NCI-H446 (cell line): ENCODE results near the gene AMPH.
"Not testable (repeated sequence)": the region's sequence is repeated elsewhere in the genome, so short reads cannot be mapped to it uniquely, and the experiment has no call there.

Source experiments
- DNase-seq, 2 experiments: peaks; one replicate each; lab custom pipeline; 2025; lab: John Stamatoyannopoulos, UW

AMPH gene

DNA sequence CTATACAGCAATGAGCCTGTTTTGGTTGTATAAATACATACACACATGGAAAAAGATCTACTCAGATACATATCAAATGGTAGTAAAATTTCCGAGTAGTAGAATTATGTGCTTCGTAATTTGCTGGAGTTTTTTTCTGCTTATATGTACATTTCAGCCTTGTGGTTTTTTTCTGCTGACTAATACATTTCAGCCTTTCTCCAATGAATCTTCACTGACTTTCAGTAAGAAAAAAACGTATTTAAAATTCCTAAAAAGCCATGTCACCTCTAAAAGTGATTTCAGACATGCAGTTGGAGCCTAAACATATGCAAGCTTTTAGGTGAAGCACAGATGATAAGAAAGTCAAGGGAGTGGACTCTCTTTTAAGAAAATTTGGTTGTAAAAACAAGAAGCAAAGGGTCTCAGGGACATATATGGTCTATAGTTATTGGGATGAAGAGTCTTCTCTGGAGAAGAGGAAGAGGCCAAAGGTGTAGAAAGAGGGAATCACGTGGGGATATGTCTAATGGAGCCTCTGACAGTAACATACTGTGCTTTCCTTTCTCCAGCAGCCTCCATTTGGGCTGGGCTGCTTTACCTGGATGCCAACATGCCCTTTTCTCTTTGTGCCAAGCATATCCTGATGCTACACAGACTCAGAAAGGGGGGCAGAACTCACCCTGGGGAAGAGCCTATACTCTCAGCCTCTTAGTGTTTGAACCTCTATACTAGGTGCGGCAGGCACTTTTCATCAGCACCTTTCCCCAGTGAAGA lies 2.4 kb downstream of the AMPH start:
- no peak for DNase-seq

- DNase-seq: no peak
These were observed 5.3 kb downstream of the AMPH start for GRCh38 chr7:38625866-38626265.

DNA sequence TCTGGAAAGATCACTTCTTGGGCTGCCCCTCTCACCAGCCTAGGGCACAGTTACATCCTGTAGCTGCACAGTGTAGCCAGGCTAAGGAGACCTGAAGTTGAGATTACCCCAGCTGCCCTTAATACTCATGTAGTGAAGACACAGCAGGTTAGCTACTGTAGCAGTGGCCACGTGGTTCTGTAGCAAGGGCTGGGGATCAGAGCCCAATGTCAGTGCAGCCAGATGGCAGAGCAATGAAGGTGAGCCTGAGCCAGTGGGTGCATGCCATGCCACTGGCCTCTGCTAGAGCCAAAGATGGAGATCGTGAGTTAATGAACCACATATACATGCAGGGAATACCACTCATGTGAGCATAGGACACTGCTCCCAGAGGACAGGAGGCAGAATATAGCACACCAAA lies 15.5 kb downstream of the AMPH start:
- peak in 1 of 2 experiments; percentile 80 for DNase-seq

DNA sequence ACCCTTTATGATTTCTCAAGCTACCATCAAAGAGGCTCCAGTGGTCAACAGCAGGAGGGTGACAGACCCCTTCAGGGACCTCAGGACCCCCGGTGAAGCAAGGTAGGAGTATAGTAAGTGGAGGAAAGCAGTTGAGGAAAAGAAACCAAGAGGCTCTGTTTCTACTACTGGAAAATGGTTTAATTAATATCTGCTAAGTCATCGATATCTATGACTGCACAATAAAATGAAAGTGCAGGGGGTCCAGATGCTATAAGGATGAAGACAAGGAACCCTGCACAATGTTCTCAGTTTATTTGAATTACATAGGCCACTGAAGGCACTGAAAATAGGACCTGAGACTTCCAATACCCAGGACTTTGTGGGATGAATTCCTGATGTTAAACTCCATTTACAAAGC lies 23.7 kb downstream of the AMPH start:
- DNase-seq: no peak

- no peak for DNase-seq
These were observed 30.4 kb downstream of the AMPH start for GRCh38 chr7:38600741-38601140.

- DNase-seq: no peak
These were observed 36.2 kb downstream of the AMPH start for GRCh38 chr7:38594949-38595348.

- DNase-seq: no peak
These were observed 38.4 kb downstream of the AMPH start for GRCh38 chr7:38592737-38593288.

GRCh38 chr7:38585572-38586354 lies 45.4 kb downstream of the AMPH start:
- no peak for DNase-seq

- DNase-seq: peak; percentile 41 to 71
These were observed 46.5 kb downstream of the AMPH start for GRCh38 chr7:38584443-38585210.

- no peak for DNase-seq
These were observed 50.7 kb downstream of the AMPH start for GRCh38 chr7:38580485-38580884.

DNA sequence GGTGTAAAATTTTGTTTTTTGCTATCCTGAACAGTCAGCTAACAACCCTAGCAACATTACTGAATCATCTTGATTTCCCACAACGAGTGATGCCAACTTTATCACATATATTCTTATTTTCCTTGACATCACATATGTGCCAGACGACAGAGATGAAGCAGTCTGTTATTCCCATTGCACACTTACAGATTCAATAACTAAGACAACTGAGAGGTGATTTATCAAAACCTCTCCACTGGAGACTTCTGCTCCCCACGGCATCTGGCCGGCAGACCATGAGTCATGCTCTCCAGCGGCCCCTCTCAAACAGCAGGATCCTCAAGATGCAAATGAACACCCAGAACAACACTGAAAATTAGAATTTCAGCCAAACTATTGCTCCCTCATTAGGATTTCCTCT lies 57.1 kb downstream of the AMPH start:
- DNase-seq: peak in 1 of 2 experiments; percentile 43

GRCh38 chr7:38571620-38572019 lies 59.6 kb downstream of the AMPH start:
- not testable (repeated sequence) for DNase-seq

GRCh38 chr7:38568497-38568896 lies 62.7 kb downstream of the AMPH start:
- DNase-seq: no peak

DNA sequence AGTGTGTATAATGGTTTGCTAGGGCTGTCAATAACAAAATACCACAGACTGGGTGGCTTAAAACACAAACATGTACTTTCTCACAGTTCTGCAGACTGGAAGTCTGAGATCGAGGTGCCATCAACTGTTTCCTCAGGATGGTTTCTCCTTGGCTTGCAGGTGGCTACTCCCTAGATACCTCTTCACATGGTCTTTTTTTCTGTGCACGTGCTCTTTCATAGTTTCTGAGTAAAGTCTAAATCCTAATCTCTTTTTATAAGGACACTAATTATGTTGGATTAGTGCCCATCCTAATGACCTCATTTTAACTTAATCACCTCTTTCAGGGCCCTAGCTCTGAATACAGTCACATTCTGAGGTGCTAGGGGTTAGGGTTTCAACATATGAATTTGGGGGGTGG lies 65.9 kb downstream of the AMPH start:
- no peak for DNase-seq

- DNase-seq: no peak
These were observed 67.4 kb downstream of the AMPH start for GRCh38 chr7:38563741-38564140.

GRCh38 chr7:38561166-38561565 lies 70.0 kb downstream of the AMPH start:
- no peak for DNase-seq

DNA sequence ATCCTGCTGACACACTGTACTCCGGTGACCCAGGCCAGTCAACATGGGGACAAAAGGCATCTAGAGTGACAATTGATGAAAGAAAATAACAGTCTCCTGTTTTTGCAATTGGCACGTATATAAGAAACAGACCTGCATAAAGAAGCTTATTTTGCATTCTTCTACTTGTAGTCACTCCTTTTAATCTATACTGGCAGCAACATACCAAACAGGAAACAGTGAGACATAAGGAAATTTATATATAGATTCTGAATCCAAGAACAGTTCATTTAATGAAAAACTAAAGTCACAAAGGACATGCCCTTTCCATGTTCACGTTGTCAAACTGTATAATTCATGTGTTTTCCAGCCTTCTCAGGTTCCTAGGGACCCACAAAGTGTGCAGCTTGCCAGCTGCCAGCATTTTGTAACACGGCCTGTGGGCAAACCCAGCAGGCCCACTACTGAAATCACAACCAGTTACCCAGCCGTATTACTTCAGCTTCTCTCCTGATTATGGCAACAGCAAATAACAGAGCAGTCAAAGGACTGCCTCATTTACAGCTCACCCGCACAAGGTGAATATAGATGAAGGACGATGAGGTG lies 72.3 kb downstream of the AMPH start:
- no peak for DNase-seq

DNA sequence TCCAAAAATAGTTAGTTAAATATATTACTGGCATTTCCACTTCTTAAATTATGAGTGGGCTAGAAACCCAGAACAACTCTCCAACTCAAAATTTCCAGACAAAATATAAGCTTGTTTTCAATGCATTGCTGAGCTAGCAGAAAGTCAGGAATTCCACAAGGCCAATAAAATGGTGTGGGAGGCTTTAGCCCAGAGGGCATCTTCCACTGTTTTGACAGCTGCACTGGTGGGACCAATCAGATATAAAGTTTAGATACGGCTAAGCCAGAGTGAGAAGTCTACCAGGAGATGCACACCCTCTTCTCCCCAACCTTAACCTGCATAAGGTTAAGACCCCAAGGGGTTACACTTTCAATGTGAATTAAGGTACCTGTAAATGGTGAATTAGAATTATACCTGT lies 76.6 kb downstream of the AMPH start:
- DNase-seq: no peak

GRCh38 chr7:38550836-38551235 lies 80.3 kb downstream of the AMPH start:
- no peak for DNase-seq

- no peak for DNase-seq
These were observed 82.6 kb downstream of the AMPH start for GRCh38 chr7:38548605-38549004.

DNA sequence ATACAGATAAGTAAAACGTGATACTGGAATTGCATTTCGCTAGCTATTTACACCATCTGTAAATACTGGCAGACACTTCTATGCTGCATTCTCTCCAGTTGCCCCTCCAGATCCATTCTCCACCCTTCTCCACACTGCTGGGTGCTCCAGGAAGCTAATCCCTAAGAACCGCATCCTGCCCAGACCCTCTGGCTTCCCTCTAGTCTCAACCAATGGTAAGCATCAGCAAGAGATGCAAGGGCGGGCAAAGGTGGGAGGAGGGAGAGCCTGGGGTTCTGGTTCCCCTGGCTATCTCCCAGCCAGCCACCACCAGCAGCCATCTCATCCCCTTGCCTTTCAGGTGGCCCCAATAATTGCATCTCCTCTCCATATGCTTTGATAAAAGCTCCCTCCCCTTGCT lies 84.4 kb downstream of the AMPH start:
- DNase-seq: no peak

DNA sequence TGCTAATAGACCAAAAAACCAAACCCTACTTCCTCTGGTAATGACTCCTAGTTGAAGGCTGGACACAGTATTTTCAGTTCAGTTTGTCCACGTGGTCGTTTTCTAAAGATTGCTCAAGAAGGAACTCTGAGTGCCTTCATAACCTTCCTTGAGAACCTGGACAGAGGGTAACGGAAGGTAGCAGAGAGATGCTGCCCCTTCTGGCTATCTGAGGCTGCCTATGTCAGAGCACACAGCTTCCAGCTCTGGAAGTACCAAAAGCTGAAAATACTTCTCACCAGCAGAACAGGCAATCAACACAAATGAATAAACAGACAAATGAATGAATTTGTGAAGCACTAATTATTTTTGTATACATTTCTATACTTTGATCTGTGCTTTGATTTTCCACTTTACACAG lies 85.2 kb downstream of the AMPH start:
- no peak for DNase-seq
